ENCODE measurements around the gene CEP76. TPM values are rescaled to one million over a fixed set of nuclear protein-coding genes. Genes with fewer than 3 reads are reported as not detected.

CEP76 gene
- total RNA-seq, 1 experiment from 2014 or later: 22.3 TPM

GRCh38 chr18:12699747-12700146 is 2.8 kb downstream of the CEP76 start:
- Histone ChIP-seq H3K27me3 (replicated peaks; ENCODE audit: insufficient read depth, low read depth, low read length, poor library complexity) (no peaks in the 10 kb centered on the region), H3K4me1 (ENCODE audit: insufficient read depth, low read length, poor library complexity, severe bottlenecking) (peaks cover 20% of the 10 kb centered on the region), H3K36me3 (ENCODE audit: insufficient read depth, low read length, poor library complexity, severe bottlenecking) (peaks cover 39% of the 10 kb centered on the region), H3K27ac (ENCODE audit: low read depth, low read length, poor library complexity, severe bottlenecking) (no peak overlapping the region), H3K9me3 (ENCODE audit: low read depth, low read length, poor library complexity, severe bottlenecking) (no peaks in the 10 kb centered on the region), H3K4me3 (ENCODE audit: low read depth, low read length, poor library complexity, severe bottlenecking) (no peak overlapping the region)
- intact Hi-C loops (cut with micrococcal nuclease; ENCODE audit: unreplicated experiment): no loop called here
- ChIA-PET CTCF (no interaction called here), POLR2A (ENCODE audit: low non-redundant PET) (no interaction called here)
- BruUV-seq (replicated peaks): no TSS peak
- no peak for TF ChIP-seq CTCF (conservative IDR thresholded peaks at IDR 0.05; ENCODE audit: low read depth, low read length)
- TF ChIP-seq EZH2 (IDR thresholded peaks at IDR 0.05; ENCODE audit: borderline replicate concordance, low read depth, low read length, poor library complexity, severe bottlenecking): no peak
- DNase-seq (ENCODE audit: low spot score): no peak

DNA sequence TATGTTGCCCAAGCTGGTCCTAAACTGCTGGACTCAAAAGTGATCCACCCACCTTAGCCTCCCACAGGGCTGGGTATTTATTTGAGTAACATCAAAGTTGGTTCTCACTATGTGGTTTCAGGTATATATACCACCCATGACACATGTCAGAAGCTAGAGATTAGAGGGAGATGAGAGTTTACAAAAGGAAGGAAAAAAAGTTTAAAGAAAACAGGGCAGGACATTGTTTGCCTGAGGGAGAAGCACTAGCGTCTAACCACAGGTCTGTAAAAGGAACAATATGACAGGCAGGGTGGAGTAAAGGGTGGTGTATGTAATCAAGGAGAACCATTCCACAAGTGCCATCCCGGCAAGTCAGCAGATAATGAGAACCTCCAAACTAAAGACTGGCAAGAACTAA is 8.5 kb downstream of the CEP76 start:
- POLR2A ChIA-PET (ENCODE audit: low non-redundant PET): no interaction called here
- CTCF ChIA-PET: no interaction called here
- H3K36me3 ChIP-seq (ENCODE audit: insufficient read depth, low read length, poor library complexity, severe bottlenecking): peaks cover 29% of the 10 kb centered on the region

GRCh38 chr18:12692206-12692605 is 10.3 kb downstream of the CEP76 start:
- BruUV-seq (replicated peaks): no TSS peak
- intact Hi-C loops (cut with micrococcal nuclease; ENCODE audit: unreplicated experiment): no loop called here
- TF ChIP-seq CTCF (conservative IDR thresholded peaks at IDR 0.05; ENCODE audit: low read depth, low read length): no peak
- Histone ChIP-seq H3K27me3 (replicated peaks; ENCODE audit: insufficient read depth, low read depth, low read length, poor library complexity) (no peaks in the 10 kb centered on the region), H3K4me3 (ENCODE audit: low read depth, low read length, poor library complexity, severe bottlenecking) (no peak overlapping the region), H3K36me3 (ENCODE audit: insufficient read depth, low read length, poor library complexity, severe bottlenecking) (peaks cover 14% of the 10 kb centered on the region), H3K27ac (ENCODE audit: low read depth, low read length, poor library complexity, severe bottlenecking) (no peak overlapping the region), H3K4me1 (ENCODE audit: insufficient read depth, low read length, poor library complexity, severe bottlenecking) (no peaks in the 10 kb centered on the region), H3K9me3 (ENCODE audit: low read depth, low read length, poor library complexity, severe bottlenecking) (no peaks in the 10 kb centered on the region)
- no peak for DNase-seq (ENCODE audit: low spot score)
- CTCF ChIA-PET: no interaction called here
- POLR2A ChIA-PET (ENCODE audit: low non-redundant PET): no interaction called here

More for the DNA sequence above, 8.5 kb downstream of the CEP76 start:
- no peaks in the 10 kb centered on the region for H3K27me3 ChIP-seq (replicated peaks; ENCODE audit: insufficient read depth, low read depth, low read length, poor library complexity)
- no peak for DNase-seq (ENCODE audit: low spot score)
- intact Hi-C loops (cut with micrococcal nuclease; ENCODE audit: unreplicated experiment): no loop called here
- TF ChIP-seq CTCF (conservative IDR thresholded peaks at IDR 0.05; ENCODE audit: low read depth, low read length): no peak
- no peak for TF ChIP-seq EZH2 (IDR thresholded peaks at IDR 0.05; ENCODE audit: borderline replicate concordance, low read depth, low read length, poor library complexity, severe bottlenecking)
- H3K4me1 ChIP-seq (ENCODE audit: insufficient read depth, low read length, poor library complexity, severe bottlenecking): no peaks in the 10 kb centered on the region
- BruUV-seq (replicated peaks): no TSS peak
- no peak overlapping the region for H3K27ac ChIP-seq (ENCODE audit: low read depth, low read length, poor library complexity, severe bottlenecking)
- no peak overlapping the region for H3K4me3 ChIP-seq (ENCODE audit: low read depth, low read length, poor library complexity, severe bottlenecking)
- no peaks in the 10 kb centered on the region for H3K9me3 ChIP-seq (ENCODE audit: low read depth, low read length, poor library complexity, severe bottlenecking)
